ENCODE data around the gene SOX4. TPM values are rescaled to one million over a fixed set of nuclear protein-coding genes. Genes with fewer than 3 reads are reported as not detected.

The SOX4 gene
- polyA plus RNA-seq, 4 donors: 3.8 to 27.1 (median 14.0) TPM

DNA sequence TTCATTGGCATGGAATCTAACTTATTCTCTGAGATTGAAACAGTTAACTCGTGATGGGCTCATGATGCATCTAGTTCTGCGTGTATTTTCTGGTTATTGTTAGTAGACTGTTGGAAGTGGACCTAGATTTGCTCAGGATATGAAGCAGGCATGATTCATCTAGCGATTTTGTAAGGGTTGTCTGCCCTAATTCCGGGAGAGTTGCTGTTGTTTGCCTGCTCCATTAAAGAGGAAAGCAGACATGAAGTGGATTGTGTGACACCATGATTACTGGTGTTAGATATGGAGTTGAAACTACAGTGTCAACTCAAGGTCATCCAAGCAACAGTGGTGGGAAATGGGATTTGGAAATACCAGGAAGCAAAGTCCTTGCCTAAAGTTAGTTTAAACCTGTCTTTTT lies 41.0 kb downstream of the SOX4 start:
- Histone ChIP-seq H3K4me1 (ENCODE audit: control insufficient read depth in 3 of 3, insufficient read depth in 2 of 3, low read depth in 1 of 3, low read length in 2 of 3) (no peaks in the 10 kb centered on the region), H3K27ac (ENCODE audit: low read depth in 1 of 3, low read length in 2 of 3) (peak overlapping the region in 1 of 3 donors; percentile 17), H3K36me3 (ENCODE audit: control insufficient read depth in 3 of 3, insufficient read depth in 2 of 3, low read depth in 1 of 3, low read length in 3 of 3) (no peaks in the 10 kb centered on the region), H3K9me3 (ENCODE audit: control insufficient read depth in 2 of 2, insufficient read depth in 1 of 2, low read depth in 1 of 2, low read length in 1 of 2) (no peaks in the 10 kb centered on the region), H3K27me3 (ENCODE audit: control insufficient read depth in 3 of 3, insufficient read depth in 3 of 3, low read length in 3 of 3) (no peaks in the 10 kb centered on the region), H3K4me3 (ENCODE audit: low read depth in 1 of 3, low read length in 3 of 3) (no peak overlapping the region)
- FAIRE-seq (no peak), DNase-seq (no peak)
- 58 to 70% (median 59%) methylated on average over 4 of the region's 4 CpGs for WGBS, 3 donors

DNA sequence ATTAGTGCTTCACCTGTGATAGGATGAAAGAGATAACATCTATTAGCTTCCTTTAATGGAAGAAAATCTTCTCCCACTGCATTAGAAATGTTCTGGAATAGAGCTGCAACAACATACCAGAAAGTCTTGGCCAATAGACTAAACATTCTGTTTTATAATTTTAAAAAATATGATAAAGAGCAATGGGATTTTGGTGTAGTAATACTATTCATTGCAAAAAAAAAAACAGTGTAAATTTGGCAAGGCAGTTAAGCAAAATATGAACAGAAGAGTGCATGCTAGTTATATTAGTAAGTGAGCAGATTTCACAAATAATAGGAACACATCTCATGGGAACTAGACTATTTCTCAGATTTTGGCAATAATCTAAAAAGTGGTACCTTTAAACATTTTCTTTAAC lies 43.3 kb downstream of the SOX4 start:
- DNase-seq (no peak), FAIRE-seq (no peak)
- Histone ChIP-seq H3K9me3 (ENCODE audit: control insufficient read depth in 2 of 2, insufficient read depth in 1 of 2, low read depth in 1 of 2, low read length in 1 of 2) (no peaks in the 10 kb centered on the region), H3K27me3 (ENCODE audit: control insufficient read depth in 3 of 3, insufficient read depth in 3 of 3, low read length in 3 of 3) (no peaks in the 10 kb centered on the region), H3K27ac (ENCODE audit: low read depth in 1 of 3, low read length in 2 of 3) (no peak overlapping the region), H3K4me1 (ENCODE audit: control insufficient read depth in 3 of 3, insufficient read depth in 2 of 3, low read depth in 1 of 3, low read length in 2 of 3) (no peaks in the 10 kb centered on the region), H3K4me3 (ENCODE audit: low read depth in 1 of 3, low read length in 3 of 3) (no peak overlapping the region), H3K36me3 (ENCODE audit: control insufficient read depth in 3 of 3, insufficient read depth in 2 of 3, low read depth in 1 of 3, low read length in 3 of 3) (no peaks in the 10 kb centered on the region)

DNA sequence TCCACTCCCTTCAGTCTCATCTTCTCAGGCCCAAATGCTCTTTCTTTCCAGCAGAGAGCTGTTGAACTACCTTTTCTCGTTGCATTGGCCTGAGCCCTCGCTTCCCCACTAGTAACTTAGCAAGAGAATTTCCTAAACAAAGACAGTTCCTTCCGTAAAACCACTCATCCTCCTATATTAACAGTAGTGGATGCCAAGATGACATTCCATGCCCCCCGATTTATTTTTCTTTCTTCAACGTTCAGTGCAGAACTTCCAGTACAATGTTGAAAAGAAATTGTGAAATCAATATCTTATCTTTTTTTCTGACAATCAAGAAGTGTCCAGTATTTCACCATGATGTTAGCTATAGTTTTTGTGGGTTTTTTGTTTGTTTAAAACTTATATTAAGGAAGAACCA lies 45.8 kb downstream of the SOX4 start:
- no peak overlapping the region for H3K4me3 ChIP-seq (ENCODE audit: low read depth in 1 of 3, low read length in 3 of 3)
- H3K36me3 ChIP-seq (ENCODE audit: control insufficient read depth in 3 of 3, insufficient read depth in 2 of 3, low read depth in 1 of 3, low read length in 3 of 3): no peaks in the 10 kb centered on the region
- no peaks in the 10 kb centered on the region for H3K27me3 ChIP-seq (ENCODE audit: control insufficient read depth in 3 of 3, insufficient read depth in 3 of 3, low read length in 3 of 3)
- no peak for FAIRE-seq
- H3K9me3 ChIP-seq (ENCODE audit: control insufficient read depth in 2 of 2, insufficient read depth in 1 of 2, low read depth in 1 of 2, low read length in 1 of 2): peaks cover 0 to 10% of the 10 kb centered on the region in 2 donors
- H3K27ac ChIP-seq (ENCODE audit: low read depth in 1 of 3, low read length in 2 of 3): no peak overlapping the region
- H3K4me1 ChIP-seq (ENCODE audit: control insufficient read depth in 3 of 3, insufficient read depth in 2 of 3, low read depth in 1 of 3, low read length in 2 of 3): no peaks in the 10 kb centered on the region
- no peak for DNase-seq
- WGBS, 3 donors: 70 to 75% (median 73%) methylated on average over 5 of the region's 5 CpGs
